Measurements from ENCODE around the gene PRRT1. TPM values are rescaled to one million over a fixed set of nuclear protein-coding genes. Genes with fewer than 3 reads are reported as not detected.
A peak's percentile ranks its signal among the peaks of the same experiment; 100 is the strongest.
"Not testable (repeated sequence)": the region's sequence is repeated elsewhere in the genome, so short reads cannot be mapped to it uniquely, and the experiment has no call there.

PRRT1 gene
- polyA plus RNA-seq, 1 donor = 1.3 TPM

GRCh38 chr6:32188381-32189068 lies 36.8 kb upstream of the PRRT1 start:
- no peak for DNase-seq (ENCODE audit: low read depth)

- not testable (repeated sequence) for DNase-seq (ENCODE audit: low read depth)
Observed at GRCh38 chr6:32187725-32188380, 36.1 kb upstream of the PRRT1 start.

- DNase-seq (ENCODE audit: low read depth) = no peak
Observed at GRCh38 chr6:32187009-32187709, 35.4 kb upstream of the PRRT1 start.

- DNase-seq (ENCODE audit: low read depth) = not testable (repeated sequence)
Observed at GRCh38 chr6:32186151-32186840, 34.6 kb upstream of the PRRT1 start.

- not testable (repeated sequence) for DNase-seq (ENCODE audit: low read depth)
Observed at GRCh38 chr6:32185681-32186131, 34.0 kb upstream of the PRRT1 start.

- no peak for DNase-seq (ENCODE audit: low read depth)
Observed at GRCh38 chr6:32184084-32184640, 32.4 kb upstream of the PRRT1 start, which contains the start of gene AGER. Gene AGER, minus strand, starts transcription at chr6:32184253. Its CDS starts 31 bp downstream, at chr6:32184222.

GRCh38 chr6:32183483-32184083 lies 31.8 kb upstream of the PRRT1 start:
- DNase-seq (ENCODE audit: low read depth) = no peak

- DNase-seq (ENCODE audit: low read depth) = no peak
Observed at GRCh38 chr6:32183030-32183429, 31.3 kb upstream of the PRRT1 start.

- DNase-seq (ENCODE audit: low read depth) = no peak
Observed at GRCh38 chr6:32182555-32182981, 30.8 kb upstream of the PRRT1 start.

- DNase-seq (ENCODE audit: low read depth) = no peak
Observed at GRCh38 chr6:32181915-32182529, 30.3 kb upstream of the PRRT1 start.

GRCh38 chr6:32181148-32181702 lies 29.5 kb upstream of the PRRT1 start:
- DNase-seq (ENCODE audit: low read depth) = no peak

GRCh38 chr6:32179766-32180405 lies 28.1 kb upstream of the PRRT1 start:
- no peak for DNase-seq (ENCODE audit: low read depth)

GRCh38 chr6:32178547-32179440 lies 27.1 kb upstream of the PRRT1 start:
- DNase-seq (ENCODE audit: low read depth) = no peak

GRCh38 chr6:32177788-32178546 lies 26.2 kb upstream of the PRRT1 start, which contains the start of gene RNF5:
Gene RNF5, plus strand, starts transcription at chr6:32178405. Its CDS starts 107 bp downstream, at chr6:32178512.
- peak; percentile 100 for DNase-seq (ENCODE audit: low read depth)

GRCh38 chr6:32177183-32177787 lies 25.5 kb upstream of the PRRT1 start:
- DNase-seq (ENCODE audit: low read depth) = no peak

GRCh38 chr6:32176476-32177182 lies 24.9 kb upstream of the PRRT1 start:
- DNase-seq (ENCODE audit: low read depth) = no peak
